Measurements from ENCODE around the gene CARD10. TPM values are rescaled to one million over a fixed set of nuclear protein-coding genes. Genes with fewer than 3 reads are reported as not detected.

Gene CARD10
- total RNA-seq, 1 donor from 2014 or later: 1.5 TPM

GRCh38 chr22:37547251-37547741 lies 28.1 kb upstream of the CARD10 start:
- TF ChIP-seq EZH2 (IDR thresholded peaks at IDR 0.05): no peak
- TF ChIP-seq CTCF (IDR thresholded peaks at IDR 0.05): no peak
- TF ChIP-seq EZH2phosphoT487 (IDR thresholded peaks at IDR 0.05): no peak
- H3K27ac Mint-ChIP-seq: peak overlapping the region; percentile 91

GRCh38 chr22:37546437-37547250 lies 27.4 kb upstream of the CARD10 start:
- no peaks in the 10 kb centered on the region for H4K20me1 ChIP-seq (ENCODE audit: low read depth)
- H3K4me2 ChIP-seq: peak overlapping the region; percentile 65
- peak; percentile 70 for DNase-seq (ENCODE audit: low spot score)
- Mint-ChIP-seq H3K4me3 (peak overlapping the region; percentile 65), H3K27ac (peak overlapping the region; percentile 83), H3K4me1 (peaks cover 43% of the 10 kb centered on the region), H3K27me3 (ENCODE audit: insufficient read depth, low read depth) (peaks cover 8% of the 10 kb centered on the region), H3K9me3 (no peaks in the 10 kb centered on the region), H3K36me3 (no peaks in the 10 kb centered on the region)
- peak overlapping the region; percentile 56 for H3K27ac ChIP-seq
- no peaks in the 10 kb centered on the region for H3K36me3 ChIP-seq
- H3K4me1 ChIP-seq: peaks cover 39% of the 10 kb centered on the region
- H3K9me3 ChIP-seq (ENCODE audit: low read depth): no peaks in the 10 kb centered on the region
- no peak overlapping the region for H3K9ac ChIP-seq
- peak overlapping the region; percentile 85 for H2AFZ ChIP-seq (replicated peaks)
- no peaks in the 10 kb centered on the region for H3K27me3 ChIP-seq
- TF ChIP-seq CTCF (IDR thresholded peaks at IDR 0.05) (no peak), EZH2phosphoT487 (IDR thresholded peaks at IDR 0.05) (no peak), EZH2 (IDR thresholded peaks at IDR 0.05) (no peak)
- peaks cover 51% of the 10 kb centered on the region for H3F3A ChIP-seq (ENCODE audit: low read depth)
- H3K4me3 ChIP-seq: peak overlapping the region; percentile 12
- H3K79me2 ChIP-seq (ENCODE audit: low read depth): no peaks in the 10 kb centered on the region

More at GRCh38 chr22:37547251-37547741, 28.1 kb upstream of the CARD10 start:
- no peak overlapping the region for H3K27ac ChIP-seq
- H2AFZ ChIP-seq (replicated peaks): no peak overlapping the region
- H3K36me3 Mint-ChIP-seq: no peaks in the 10 kb centered on the region
- no peaks in the 10 kb centered on the region for H3K79me2 ChIP-seq (ENCODE audit: low read depth)
- no peak overlapping the region for H3K4me2 ChIP-seq
- no peak overlapping the region for H3K4me3 ChIP-seq
- H3F3A ChIP-seq (ENCODE audit: low read depth): peaks cover 57% of the 10 kb centered on the region
- no peaks in the 10 kb centered on the region for H3K36me3 ChIP-seq
- H3K27me3 ChIP-seq: no peaks in the 10 kb centered on the region
- peaks cover 44% of the 10 kb centered on the region for H3K4me1 Mint-ChIP-seq
- DNase-seq (ENCODE audit: low spot score): no peak
- H3K9ac ChIP-seq: no peak overlapping the region
- H3K4me1 ChIP-seq: peaks cover 45% of the 10 kb centered on the region
- no peaks in the 10 kb centered on the region for H3K9me3 Mint-ChIP-seq
- H3K9me3 ChIP-seq (ENCODE audit: low read depth): no peaks in the 10 kb centered on the region
- no peaks in the 10 kb centered on the region for H4K20me1 ChIP-seq (ENCODE audit: low read depth)
- H3K4me3 Mint-ChIP-seq: no peak overlapping the region
- peaks cover 8% of the 10 kb centered on the region for H3K27me3 Mint-ChIP-seq (ENCODE audit: insufficient read depth, low read depth)

GRCh38 chr22:37545703-37546436 lies 26.7 kb upstream of the CARD10 start:
- Mint-ChIP-seq H3K4me1 (peaks cover 42% of the 10 kb centered on the region), H3K27ac (peak overlapping the region; percentile 92), H3K9me3 (no peaks in the 10 kb centered on the region), H3K4me3 (peak overlapping the region; percentile 65), H3K27me3 (ENCODE audit: insufficient read depth, low read depth) (peaks cover 8% of the 10 kb centered on the region), H3K36me3 (no peaks in the 10 kb centered on the region)
- H3K27ac ChIP-seq: peak overlapping the region; percentile 56
- H3K9ac ChIP-seq: no peak overlapping the region
- no peaks in the 10 kb centered on the region for H3K36me3 ChIP-seq
- H3F3A ChIP-seq (ENCODE audit: low read depth): peaks cover 47% of the 10 kb centered on the region
- H3K4me2 ChIP-seq: peak overlapping the region; percentile 65
- peak overlapping the region; percentile 85 for H2AFZ ChIP-seq (replicated peaks)
- H3K79me2 ChIP-seq (ENCODE audit: low read depth): no peaks in the 10 kb centered on the region
- no peaks in the 10 kb centered on the region for H4K20me1 ChIP-seq (ENCODE audit: low read depth)
- peak; percentile 89 for DNase-seq (ENCODE audit: low spot score)
- H3K9me3 ChIP-seq (ENCODE audit: low read depth): no peaks in the 10 kb centered on the region
- peaks cover 34% of the 10 kb centered on the region for H3K4me1 ChIP-seq
- TF ChIP-seq CTCF (IDR thresholded peaks at IDR 0.05) (no peak), EZH2 (IDR thresholded peaks at IDR 0.05) (peak; percentile 21), EZH2phosphoT487 (IDR thresholded peaks at IDR 0.05) (no peak)
- no peaks in the 10 kb centered on the region for H3K27me3 ChIP-seq
- H3K4me3 ChIP-seq: peak overlapping the region; percentile 12

All from neural progenitor cell (in vitro differentiated cells).